Activated effector memory CD4-positive, alpha-beta T cell treated with Interleukin-2 at 50 U/mL for 16 hours (primary cell): Measurements from ENCODE around the gene PRDM2.

ENCODE experiments used
- DNase-seq: peaks from one replicate; pipeline ENCODE4 v3.0.0-alpha.2; 2020

The PRDM2 gene

GRCh38 chr1:13746342-13746741 is 46.4 kb downstream of the PRDM2 start:
- no peak for DNase-seq

GRCh38 chr1:13748610-13749505 is 48.9 kb downstream of the PRDM2 start:
- DNase-seq = peak; percentile 92

GRCh38 chr1:13749543-13750341 is 49.8 kb downstream of the PRDM2 start:
- DNase-seq = no peak

- no peak for DNase-seq
These were observed 51.5 kb downstream of the PRDM2 start for GRCh38 chr1:13751458-13751871.

- no peak for DNase-seq
These were observed 52.0 kb downstream of the PRDM2 start for GRCh38 chr1:13751985-13752384.

- no peak for DNase-seq
These were observed 52.9 kb downstream of the PRDM2 start for GRCh38 chr1:13752852-13753251.

GRCh38 chr1:13753636-13754402 is 53.8 kb downstream of the PRDM2 start:
- no peak for DNase-seq

GRCh38 chr1:13754510-13755103 is 54.6 kb downstream of the PRDM2 start:
- no peak for DNase-seq

- no peak for DNase-seq
These were observed 56.7 kb downstream of the PRDM2 start for GRCh38 chr1:13756557-13757315.

GRCh38 chr1:13757693-13758092 is 57.7 kb downstream of the PRDM2 start:
- no peak for DNase-seq

- no peak for DNase-seq
These were observed 59.1 kb downstream of the PRDM2 start for GRCh38 chr1:13759072-13759471.

GRCh38 chr1:13760340-13760739 is 60.4 kb downstream of the PRDM2 start:
- DNase-seq = no peak

- no peak for DNase-seq
These were observed 60.9 kb downstream of the PRDM2 start for GRCh38 chr1:13760921-13761320.

- DNase-seq = no peak
These were observed 61.9 kb downstream of the PRDM2 start for GRCh38 chr1:13761883-13762282.

GRCh38 chr1:13762642-13763041 is 62.7 kb downstream of the PRDM2 start:
- DNase-seq = no peak

GRCh38 chr1:13763222-13763621 is 63.2 kb downstream of the PRDM2 start:
- DNase-seq = no peak

- no peak for DNase-seq
These were observed 64.0 kb downstream of the PRDM2 start for GRCh38 chr1:13763991-13764390.

GRCh38 chr1:13764588-13765332 is 64.8 kb downstream of the PRDM2 start:
- DNase-seq = no peak

GRCh38 chr1:13766592-13767564 is 66.9 kb downstream of the PRDM2 start:
- DNase-seq = no peak

- no peak for DNase-seq
These were observed 69.2 kb downstream of the PRDM2 start for GRCh38 chr1:13769212-13769611.
